Progenitor cell of endocrine pancreas (in vitro differentiated cells): Measurements from ENCODE around the gene DNMT3A. TPM values are rescaled to one million over a fixed set of nuclear protein-coding genes. Genes with fewer than 3 reads are reported as not detected.

ENCODE experiments used
- DNase-seq: peaks from one replicate; pipeline ENCODE4 v3.0.0; 2021; ENCODE audit warnings: low spot score; ENCODE audit not compliant: unreplicated experiment
- H3K27ac Mint-ChIP-seq: 2 replicates; pipeline ENCODE4 v1.8.0; 2021; ENCODE audit warnings: mild to moderate bottlenecking, moderate library complexity, mixed read lengths
- H3K27me3 Mint-ChIP-seq: 2 replicates; pipeline ENCODE4 v1.8.0; 2021; ENCODE audit warnings: mixed read lengths
- H3K36me3 Mint-ChIP-seq: 2 replicates; pipeline ENCODE4 v1.8.0; 2022; ENCODE audit warnings: mixed read lengths; ENCODE audit not compliant: insufficient read depth
- H3K4me1 Mint-ChIP-seq: 2 replicates; pipeline ENCODE4 v1.8.0; 2021; ENCODE audit warnings: low read depth, mixed read lengths
- H3K4me3 Mint-ChIP-seq: 2 replicates; pipeline ENCODE4 v1.8.0; 2021; ENCODE audit warnings: low read depth, mild to moderate bottlenecking, moderate library complexity, mixed read lengths
- H3K9me3 Mint-ChIP-seq: 2 replicates; pipeline ENCODE4 v1.8.0; 2021; ENCODE audit warnings: low read depth, mixed read lengths
- CTCF ChIP-seq: fragments of 200-600 bp; sonication (generic); IDR thresholded peaks from one replicate; pipeline ENCODE4 v1.5.0; 2021; ENCODE audit warnings: antibody characterized with exemption, mild to moderate bottlenecking; ENCODE audit not compliant: unreplicated experiment
- total RNA-seq: library from RNA; stranded (reverse); gene quantifications from 2 replicates; pipeline ENCODE4 v1.2.1, GENCODE V29; 2021

DNMT3A gene
- total RNA-seq, 1 donor from 2014 or later: 168 TPM

GRCh38 chr2:25342372-25343186 is 854 bp upstream of the DNMT3A start:
- Mint-ChIP-seq H3K4me3 (peak overlapping the region; percentile 71), H3K36me3 (no peaks in the 10 kb centered on the region)

GRCh38 chr2:25341011-25341727 is 556 bp downstream of the DNMT3A start:
- TF ChIP-seq CTCF: no peak
- no peak for DNase-seq
- H3K4me3 Mint-ChIP-seq: no peak overlapping the region
- H3K4me1 Mint-ChIP-seq: peaks cover 3% of the 10 kb centered on the region
- H3K27me3 Mint-ChIP-seq: peaks cover 13% of the 10 kb centered on the region
- no peaks in the 10 kb centered on the region for H3K9me3 Mint-ChIP-seq
- H3K36me3 Mint-ChIP-seq: no peaks in the 10 kb centered on the region
- no peak overlapping the region for H3K27ac Mint-ChIP-seq

More at GRCh38 chr2:25342372-25343186, 854 bp upstream of the DNMT3A start:
- H3K27me3 Mint-ChIP-seq: peaks cover 19% of the 10 kb centered on the region
- no peak overlapping the region for H3K27ac Mint-ChIP-seq
- peak; percentile 93 for TF ChIP-seq CTCF
- DNase-seq: peak; percentile 94
- no peaks in the 10 kb centered on the region for H3K9me3 Mint-ChIP-seq
- peaks cover 3% of the 10 kb centered on the region for H3K4me1 Mint-ChIP-seq

GRCh38 chr2:25340181-25340921 is 1.4 kb downstream of the DNMT3A start:
- Mint-ChIP-seq H3K9me3 (no peaks in the 10 kb centered on the region), H3K27me3 (peaks cover 10% of the 10 kb centered on the region), H3K4me1 (peaks cover 5% of the 10 kb centered on the region), H3K36me3 (no peaks in the 10 kb centered on the region), H3K4me3 (peak overlapping the region; percentile 73), H3K27ac (no peak overlapping the region)
- TF ChIP-seq CTCF: no peak
- no peak for DNase-seq

GRCh38 chr2:25339791-25340180 is 1.9 kb downstream of the DNMT3A start:
- peak overlapping the region; percentile 77 for H3K27ac Mint-ChIP-seq
- peaks cover 5% of the 10 kb centered on the region for H3K4me1 Mint-ChIP-seq
- H3K27me3 Mint-ChIP-seq: peaks cover 6% of the 10 kb centered on the region
- no peaks in the 10 kb centered on the region for H3K36me3 Mint-ChIP-seq
- H3K9me3 Mint-ChIP-seq: no peaks in the 10 kb centered on the region
- DNase-seq: no peak
- H3K4me3 Mint-ChIP-seq: peak overlapping the region; percentile 73
- TF ChIP-seq CTCF: no peak

GRCh38 chr2:25339211-25339674 is 2.5 kb downstream of the DNMT3A start:
- peaks cover 5% of the 10 kb centered on the region for H3K4me1 Mint-ChIP-seq
- no peak overlapping the region for H3K27ac Mint-ChIP-seq

More at GRCh38 chr2:25339211-25339674, 2.5 kb downstream of the DNMT3A start:
- Mint-ChIP-seq H3K4me3 (peak overlapping the region; percentile 73), H3K9me3 (no peaks in the 10 kb centered on the region), H3K27me3 (peaks cover 4% of the 10 kb centered on the region), H3K36me3 (no peaks in the 10 kb centered on the region)
- DNase-seq: no peak
- no peak for TF ChIP-seq CTCF
